Measurements from ENCODE around the gene AMBP.

AMBP gene

GRCh38 chr9:114109124-114109523 lies 31.0 kb upstream of the AMBP start:
- TF ChIP-seq CEBPB (IDR thresholded peaks at IDR 0.05) = no peak
- no peak for TF ChIP-seq EGR1 (IDR thresholded peaks at IDR 0.05)
- no peak for TF ChIP-seq USF1 (IDR thresholded peaks at IDR 0.05)
- TF ChIP-seq TCF12 (IDR thresholded peaks at IDR 0.05; ENCODE audit: low read depth) = no peak
- TF ChIP-seq YY1 (IDR thresholded peaks at IDR 0.05; ENCODE audit: low read depth) = no peak
- no peak for TF ChIP-seq RAD21 (IDR thresholded peaks at IDR 0.05; ENCODE audit: low read depth)
- no peak for TF ChIP-seq NFIC (IDR thresholded peaks at IDR 0.05)
- no peak for TF ChIP-seq CREB1 (IDR thresholded peaks at IDR 0.05; ENCODE audit: low read depth)
- TF ChIP-seq ZBTB7A (IDR thresholded peaks at IDR 0.05; ENCODE audit: low read depth) = no peak
- TF ChIP-seq EP300 (IDR thresholded peaks at IDR 0.05; ENCODE audit: borderline replicate concordance) = no peak
- TF ChIP-seq TEAD4 (IDR thresholded peaks at IDR 0.05) = no peak

- TF ChIP-seq RAD21 (IDR thresholded peaks at IDR 0.05; ENCODE audit: low read depth) (peak; percentile 97), NFIC (IDR thresholded peaks at IDR 0.05) (no peak)
Observed at GRCh38 chr9:114108016-114108833, 30.1 kb upstream of the AMBP start.

- no peak for TF ChIP-seq YY1 (IDR thresholded peaks at IDR 0.05; ENCODE audit: low read depth)
- no peak for TF ChIP-seq TAF1 (IDR thresholded peaks at IDR 0.05; ENCODE audit: low read depth)
- no peak for TF ChIP-seq EP300 (IDR thresholded peaks at IDR 0.05; ENCODE audit: borderline replicate concordance)
Observed at GRCh38 chr9:114107286-114108001, 29.3 kb upstream of the AMBP start.

GRCh38 chr9:114105236-114105635 lies 27.1 kb upstream of the AMBP start:
- TF ChIP-seq TCF12 (IDR thresholded peaks at IDR 0.05; ENCODE audit: low read depth) (no peak), NFIC (IDR thresholded peaks at IDR 0.05) (no peak), FOXM1 (IDR thresholded peaks at IDR 0.05; ENCODE audit: borderline replicate concordance, low read depth) (no peak), EGR1 (IDR thresholded peaks at IDR 0.05) (no peak)

GRCh38 chr9:114102484-114102883 lies 24.4 kb upstream of the AMBP start:
- TF ChIP-seq TAF1 (IDR thresholded peaks at IDR 0.05; ENCODE audit: low read depth) (no peak), TCF12 (IDR thresholded peaks at IDR 0.05; ENCODE audit: low read depth) (no peak), CEBPB (IDR thresholded peaks at IDR 0.05) (no peak), RAD21 (IDR thresholded peaks at IDR 0.05; ENCODE audit: low read depth) (no peak), REST (IDR thresholded peaks at IDR 0.05; ENCODE audit: low read depth) (no peak), EP300 (IDR thresholded peaks at IDR 0.05; ENCODE audit: borderline replicate concordance) (no peak), NFIC (IDR thresholded peaks at IDR 0.05) (no peak), CREB1 (IDR thresholded peaks at IDR 0.05; ENCODE audit: low read depth) (no peak), MAX (IDR thresholded peaks at IDR 0.05) (no peak), USF1 (IDR thresholded peaks at IDR 0.05) (no peak), FOXM1 (IDR thresholded peaks at IDR 0.05; ENCODE audit: borderline replicate concordance, low read depth) (no peak), ZBTB7A (IDR thresholded peaks at IDR 0.05; ENCODE audit: low read depth) (no peak), TEAD4 (IDR thresholded peaks at IDR 0.05) (no peak), EGR1 (IDR thresholded peaks at IDR 0.05) (no peak), YY1 (IDR thresholded peaks at IDR 0.05; ENCODE audit: low read depth) (no peak)

- no peak for TF ChIP-seq FOXM1 (IDR thresholded peaks at IDR 0.05; ENCODE audit: borderline replicate concordance, low read depth)
- no peak for TF ChIP-seq RAD21 (IDR thresholded peaks at IDR 0.05; ENCODE audit: low read depth)
- no peak for TF ChIP-seq EP300 (IDR thresholded peaks at IDR 0.05; ENCODE audit: borderline replicate concordance)
- TF ChIP-seq YY1 (IDR thresholded peaks at IDR 0.05; ENCODE audit: low read depth) = no peak
- TF ChIP-seq CEBPB (IDR thresholded peaks at IDR 0.05) = no peak
- no peak for TF ChIP-seq CREB1 (IDR thresholded peaks at IDR 0.05; ENCODE audit: low read depth)
- no peak for TF ChIP-seq REST (IDR thresholded peaks at IDR 0.05; ENCODE audit: low read depth)
- TF ChIP-seq ZBTB7A (IDR thresholded peaks at IDR 0.05; ENCODE audit: low read depth) = no peak
- TF ChIP-seq TEAD4 (IDR thresholded peaks at IDR 0.05) = no peak
- TF ChIP-seq NFIC (IDR thresholded peaks at IDR 0.05) = no peak
- TF ChIP-seq MAX (IDR thresholded peaks at IDR 0.05) = no peak
- no peak for TF ChIP-seq TCF12 (IDR thresholded peaks at IDR 0.05; ENCODE audit: low read depth)
- no peak for TF ChIP-seq EGR1 (IDR thresholded peaks at IDR 0.05)
- no peak for TF ChIP-seq USF1 (IDR thresholded peaks at IDR 0.05)
- no peak for TF ChIP-seq TAF1 (IDR thresholded peaks at IDR 0.05; ENCODE audit: low read depth)
Observed at GRCh38 chr9:114100536-114100935, 22.4 kb upstream of the AMBP start.

All from Ishikawa (cell line).